AG08395 (cell line): Measurements from ENCODE around the gene SLC10A4.
"Not testable (repeated sequence)": the region's sequence is repeated elsewhere in the genome, so short reads cannot be mapped to it uniquely, and the experiment has no call there.

Source experiments
- DNase-seq: peaks from one replicate; pipeline ENCODE4 v3.0.0; 2012; ENCODE audit warnings: mixed read lengths, low spot score

SLC10A4 gene

DNA sequence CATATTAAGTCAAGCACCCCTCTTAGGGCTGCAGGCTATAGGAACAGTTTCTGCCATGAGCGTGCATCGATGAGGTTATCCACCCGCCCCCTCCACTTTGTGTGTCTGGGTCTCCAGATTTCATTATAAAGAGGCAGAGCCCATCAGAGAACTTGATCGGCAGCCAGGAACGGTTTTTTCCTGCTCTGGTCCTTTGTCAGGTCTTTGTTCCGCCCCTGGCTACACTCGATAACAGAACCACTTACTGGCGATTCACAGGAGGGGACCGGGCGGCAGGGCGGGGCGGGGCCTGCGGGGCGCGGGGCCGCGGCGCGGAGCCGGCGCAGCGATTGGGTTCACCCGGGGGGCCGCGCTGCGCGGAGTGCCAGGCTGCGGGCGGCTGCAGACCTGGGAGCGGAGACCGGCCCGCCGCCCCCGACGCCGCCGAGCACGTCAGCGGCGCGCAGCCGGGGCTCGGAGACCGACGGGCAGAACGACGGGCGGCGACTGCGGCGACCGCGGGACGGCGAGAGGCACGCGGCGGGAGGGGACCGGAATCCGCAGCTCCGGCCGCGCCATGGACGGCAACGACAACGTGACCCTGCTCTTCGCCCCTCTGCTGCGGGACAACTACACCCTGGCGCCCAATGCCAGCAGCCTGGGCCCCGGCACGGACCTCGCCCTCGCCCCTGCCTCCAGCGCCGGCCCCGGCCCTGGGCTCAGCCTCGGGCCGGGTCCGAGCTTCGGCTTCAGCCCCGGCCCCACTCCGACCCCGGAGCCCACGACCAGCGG is at the start of gene SLC10A4:
TSS of gene SLC10A4 (plus strand) at position 338 of the 771 bp plus-strand sequence. CDS start at position 557, 219 bp downstream.
- DNase-seq, result no peak

- no peak for DNase-seq
These were observed 46.8 kb upstream of the SLC10A4 start for GRCh38 chr4:48436318-48436717.

- DNase-seq, result no peak
These were observed 43.2 kb upstream of the SLC10A4 start for GRCh38 chr4:48439988-48440387.

- not testable (repeated sequence) for DNase-seq
These were observed 42.2 kb upstream of the SLC10A4 start for GRCh38 chr4:48440914-48441313.

DNA sequence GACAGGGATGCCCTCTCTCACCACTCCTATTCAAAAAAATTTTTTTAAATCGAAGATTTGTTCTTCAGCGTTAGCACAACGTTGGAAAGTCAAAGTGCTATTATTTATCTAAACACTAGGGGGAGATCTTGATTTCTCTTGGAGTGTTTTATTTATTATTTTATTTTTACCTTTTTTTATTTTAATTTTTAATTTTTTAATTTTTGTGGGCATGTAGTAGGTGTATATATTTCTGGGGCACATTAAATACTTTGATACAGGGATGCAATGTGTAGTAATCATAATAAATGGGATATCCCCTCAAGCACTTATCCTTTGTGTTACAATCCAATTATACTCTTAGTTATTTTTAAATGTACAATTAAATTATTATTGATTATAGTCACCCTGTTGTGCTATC is 37.4 kb upstream of the SLC10A4 start:
- peak; percentile 23 for DNase-seq

DNA sequence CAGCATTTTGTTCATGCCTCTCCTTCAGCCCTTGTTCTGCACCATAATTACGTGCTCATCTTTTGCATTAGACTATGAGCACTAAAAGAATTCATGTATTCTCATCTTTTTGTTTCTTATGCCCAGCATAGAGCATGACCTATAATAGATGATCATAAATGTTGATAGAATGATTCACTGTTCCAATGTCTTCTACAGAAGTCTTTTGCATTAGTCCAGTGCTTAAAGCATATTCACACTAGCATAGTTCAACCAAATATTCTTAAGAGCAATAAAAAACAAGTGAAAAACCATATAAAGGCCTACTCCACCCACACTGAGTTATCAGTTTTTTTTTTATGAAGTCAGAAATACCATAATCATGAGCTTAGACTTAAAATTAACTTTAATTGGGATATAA is 36.5 kb upstream of the SLC10A4 start:
- DNase-seq, result no peak

DNA sequence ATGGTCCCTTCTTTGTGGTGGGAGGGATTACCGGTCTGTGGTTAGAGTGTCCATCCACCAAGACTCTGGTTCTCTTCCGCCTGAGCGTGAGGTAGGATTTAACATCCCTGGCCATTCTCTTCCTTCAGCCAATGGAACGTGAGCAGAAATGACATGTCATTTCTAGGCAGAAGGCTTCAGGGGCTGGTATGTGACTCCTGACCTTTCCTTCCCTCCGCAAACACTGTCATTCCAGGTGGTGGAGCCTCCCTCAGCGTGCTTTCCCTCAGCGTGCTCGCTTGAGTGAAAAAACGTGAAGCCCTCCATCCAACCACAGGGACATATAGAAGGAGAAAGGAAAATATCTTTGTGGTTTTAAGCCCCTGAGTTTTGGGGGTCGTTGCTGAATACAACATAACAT is 34.0 kb upstream of the SLC10A4 start:
- DNase-seq, result no peak

- no peak for DNase-seq
These were observed 32.4 kb upstream of the SLC10A4 start for GRCh38 chr4:48450740-48451139.

DNA sequence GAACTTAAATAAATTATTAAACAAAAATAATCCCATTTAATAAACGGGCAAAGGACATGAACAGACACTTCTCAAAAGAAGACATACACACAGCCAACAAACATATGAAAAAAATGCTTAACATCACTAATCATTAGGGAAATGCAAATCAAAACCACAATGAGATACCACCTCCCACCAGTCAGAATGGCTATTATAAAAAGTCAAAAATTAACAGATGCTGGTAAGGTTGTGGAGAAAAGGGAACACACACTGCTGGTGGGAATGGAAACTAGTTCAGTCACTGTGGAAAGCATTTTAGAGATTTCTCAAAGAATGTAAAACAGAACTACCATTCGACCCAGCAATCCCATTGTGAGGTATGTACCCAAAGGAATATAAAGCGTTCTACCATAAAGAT is 31.5 kb upstream of the SLC10A4 start:
- DNase-seq, result not testable (repeated sequence)

DNA sequence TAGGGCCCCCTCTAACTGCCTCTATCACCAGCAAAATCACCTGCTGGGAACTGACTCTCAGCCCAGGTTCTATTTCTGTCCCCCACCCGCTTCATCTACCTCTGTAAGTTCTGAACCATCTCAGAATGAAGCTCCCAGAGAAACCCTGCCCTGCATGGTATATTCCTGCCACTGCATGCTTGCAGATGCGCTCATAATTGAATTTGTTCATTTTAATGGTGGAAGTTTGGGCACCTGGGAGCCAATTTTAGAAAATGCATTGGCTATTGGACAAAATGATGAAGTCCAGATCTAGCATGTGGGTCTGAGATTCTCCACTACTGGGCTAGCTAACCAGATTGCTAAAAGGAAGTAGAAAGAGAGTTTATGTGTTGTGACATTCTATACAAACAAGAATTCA is 28.6 kb upstream of the SLC10A4 start:
- DNase-seq, result no peak

DNA sequence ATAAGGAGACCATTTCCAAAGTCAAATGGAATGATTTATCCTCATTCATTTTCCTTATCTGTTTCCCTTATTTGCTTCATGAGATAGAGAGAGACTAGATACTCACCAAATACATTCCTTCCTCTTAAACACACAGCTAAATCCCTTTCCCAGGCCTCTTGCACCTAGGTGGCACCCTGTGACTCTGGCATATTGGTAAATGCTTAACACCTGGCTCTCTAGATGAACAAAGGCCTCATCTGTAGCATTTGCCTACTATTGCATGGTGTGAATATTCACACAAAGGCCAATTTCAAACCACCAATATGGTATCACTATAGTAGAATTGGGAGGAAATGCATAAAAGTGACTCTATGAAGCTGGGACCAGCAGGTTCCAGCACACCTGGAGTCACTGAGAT is 22.1 kb upstream of the SLC10A4 start:
- DNase-seq, result no peak

DNA sequence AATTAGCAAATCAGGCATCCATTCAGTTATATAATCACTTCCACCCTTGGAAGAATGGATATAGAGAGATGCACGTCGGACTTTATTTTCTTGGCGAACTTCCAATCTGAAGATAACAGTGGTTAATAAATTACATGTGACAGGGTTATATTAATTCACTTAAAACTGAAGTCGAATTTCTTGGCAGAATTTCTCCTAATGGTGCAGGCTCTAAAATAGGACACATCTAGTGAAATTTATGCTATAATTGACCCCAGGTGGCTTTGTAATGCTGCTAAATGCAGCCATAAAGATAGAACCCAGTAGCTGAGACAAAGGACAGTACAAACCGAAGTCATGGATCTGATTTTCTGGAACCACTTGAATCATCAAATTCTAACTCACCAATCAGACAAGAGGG is 20.8 kb upstream of the SLC10A4 start:
- DNase-seq, result no peak

- no peak for DNase-seq
These were observed 15.7 kb upstream of the SLC10A4 start for GRCh38 chr4:48467442-48467841.

- DNase-seq, result no peak
These were observed 15.3 kb upstream of the SLC10A4 start for GRCh38 chr4:48467891-48468290.

- DNase-seq, result no peak
These were observed 13.0 kb upstream of the SLC10A4 start for GRCh38 chr4:48470137-48470536.

GRCh38 chr4:48470570-48470969 is 12.6 kb upstream of the SLC10A4 start:
- no peak for DNase-seq

DNA sequence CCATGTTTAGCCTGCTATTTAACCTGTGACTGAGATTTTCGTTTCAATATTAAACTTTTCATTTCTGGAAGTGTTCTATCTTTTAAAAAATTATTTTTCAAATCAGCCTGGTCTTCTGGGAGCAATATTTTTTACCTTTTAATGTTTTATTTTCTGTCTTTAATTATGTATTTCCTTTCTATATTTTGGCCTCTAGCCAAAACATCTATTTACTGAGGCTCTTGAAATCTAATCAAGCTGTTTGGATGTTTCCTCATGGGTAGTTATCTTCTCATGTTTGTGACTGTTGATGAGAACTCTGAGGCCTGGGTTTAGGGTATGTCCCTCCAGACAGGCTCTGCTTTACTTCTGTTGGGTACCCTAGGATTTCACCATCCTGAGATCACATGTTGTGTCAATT is 10.3 kb upstream of the SLC10A4 start:
- DNase-seq, result no peak

DNA sequence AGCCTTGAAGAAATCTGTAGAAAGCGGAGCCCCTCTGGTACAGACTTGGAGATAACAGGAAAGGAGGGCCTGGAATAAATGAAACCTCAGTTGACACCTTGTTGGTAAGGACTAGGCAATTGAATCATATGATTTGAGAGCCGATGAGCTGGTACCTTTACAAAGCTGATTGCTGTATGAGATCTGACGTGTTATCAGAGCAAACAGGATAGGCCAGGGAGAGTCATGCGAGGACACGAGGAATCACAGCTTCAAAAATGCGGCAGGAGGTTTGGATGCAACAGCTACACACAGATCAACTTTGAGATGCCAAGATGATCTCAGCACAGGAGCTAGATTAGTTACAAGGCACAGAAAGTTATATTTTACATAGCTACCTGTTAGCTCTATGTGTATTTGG is 7.4 kb upstream of the SLC10A4 start:
- DNase-seq, result no peak

DNA sequence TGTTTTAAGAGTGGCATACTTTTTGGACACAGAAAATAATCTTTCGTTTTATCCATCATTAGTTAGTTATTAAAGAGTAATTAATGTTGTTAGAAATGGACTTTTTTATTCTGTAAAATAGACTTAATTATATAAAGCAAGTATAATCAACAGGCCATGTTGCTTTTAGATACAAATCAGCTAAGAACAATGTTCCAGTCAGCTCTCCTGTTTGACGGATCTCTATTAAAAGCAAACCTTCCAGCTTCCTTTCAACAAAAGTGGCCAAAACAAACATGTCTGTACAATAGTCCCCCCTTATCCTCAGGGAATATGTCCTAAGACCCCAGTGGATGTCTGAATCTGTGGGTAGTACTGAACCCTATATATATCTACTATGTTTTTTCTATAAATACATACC is 4.9 kb upstream of the SLC10A4 start:
- no peak for DNase-seq

DNA sequence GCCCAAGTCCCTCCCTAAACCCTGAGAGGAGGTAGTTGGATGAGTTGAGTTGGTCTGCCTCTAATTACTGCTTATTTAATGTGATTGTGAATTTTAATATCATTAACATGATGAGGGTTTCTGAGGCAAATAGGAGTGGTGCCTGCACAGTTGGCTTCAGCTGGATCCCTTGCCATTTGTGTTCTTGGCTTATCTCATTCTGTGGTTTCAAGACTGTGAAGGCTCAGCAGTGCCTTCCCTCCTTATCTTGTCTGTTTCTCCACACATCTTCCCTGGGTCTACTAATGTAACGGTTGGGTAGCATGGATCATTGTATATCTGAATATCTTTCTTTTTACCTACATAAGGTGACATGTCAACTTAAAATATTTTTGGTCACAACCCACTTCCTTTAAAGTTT is 1.6 kb upstream of the SLC10A4 start:
- no peak for DNase-seq

DNA sequence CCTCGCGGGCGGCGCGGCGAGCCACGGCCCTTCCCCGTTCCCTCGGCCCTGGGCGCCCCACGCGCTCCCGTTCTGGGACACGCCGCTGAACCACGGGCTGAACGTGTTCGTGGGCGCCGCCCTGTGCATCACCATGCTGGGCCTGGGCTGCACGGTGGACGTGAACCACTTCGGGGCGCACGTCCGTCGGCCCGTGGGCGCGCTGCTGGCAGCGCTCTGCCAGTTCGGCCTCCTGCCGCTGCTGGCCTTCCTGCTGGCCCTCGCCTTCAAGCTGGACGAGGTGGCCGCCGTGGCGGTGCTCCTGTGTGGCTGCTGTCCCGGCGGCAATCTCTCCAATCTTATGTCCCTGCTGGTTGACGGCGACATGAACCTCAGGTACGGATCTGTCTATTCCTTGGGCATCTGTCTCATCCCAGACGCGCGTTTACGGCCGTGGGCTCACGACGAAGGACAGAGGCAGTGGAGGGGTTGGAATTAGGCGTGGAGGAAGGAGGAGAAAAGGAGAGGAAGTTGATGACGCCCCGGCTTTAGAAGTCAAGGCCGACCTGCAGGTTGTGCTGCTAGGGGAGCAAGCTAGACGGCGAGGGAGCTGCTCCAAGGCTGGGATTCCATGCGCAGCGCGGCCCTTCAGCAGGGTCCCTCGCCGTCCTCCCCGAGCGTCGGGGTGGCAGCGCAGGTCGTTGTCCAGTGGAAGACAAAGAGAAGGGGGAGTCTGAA is 792 bp downstream of the SLC10A4 start:
- no peak for DNase-seq

DNA sequence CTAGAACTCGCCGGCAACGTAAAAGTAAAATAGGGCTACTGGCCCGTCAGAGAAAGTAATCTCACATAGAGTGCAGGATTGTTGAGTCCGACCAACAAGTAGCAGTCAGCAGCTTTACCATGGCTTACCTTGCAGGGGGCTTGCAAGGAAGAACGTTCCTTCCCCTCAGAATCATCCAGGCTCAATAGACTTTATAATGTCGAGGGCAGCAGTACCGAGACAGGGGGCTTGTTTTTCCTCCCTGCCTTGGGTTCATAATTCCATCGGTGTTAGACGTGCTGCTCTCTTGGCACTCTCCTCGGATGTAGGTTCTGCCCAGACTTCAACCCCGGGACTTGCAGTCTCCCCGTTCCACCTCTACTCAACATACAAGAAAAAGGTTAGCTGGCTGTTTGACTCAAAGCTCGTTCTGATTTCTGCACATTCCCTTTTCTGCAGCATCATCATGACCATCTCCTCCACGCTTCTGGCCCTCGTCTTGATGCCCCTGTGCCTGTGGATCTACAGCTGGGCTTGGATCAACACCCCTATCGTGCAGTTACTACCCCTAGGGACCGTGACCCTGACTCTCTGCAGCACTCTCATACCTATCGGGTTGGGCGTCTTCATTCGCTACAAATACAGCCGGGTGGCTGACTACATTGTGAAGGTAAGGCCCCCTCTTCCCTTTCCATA is 1.5 kb downstream of the SLC10A4 start:
- DNase-seq, result no peak

DNA sequence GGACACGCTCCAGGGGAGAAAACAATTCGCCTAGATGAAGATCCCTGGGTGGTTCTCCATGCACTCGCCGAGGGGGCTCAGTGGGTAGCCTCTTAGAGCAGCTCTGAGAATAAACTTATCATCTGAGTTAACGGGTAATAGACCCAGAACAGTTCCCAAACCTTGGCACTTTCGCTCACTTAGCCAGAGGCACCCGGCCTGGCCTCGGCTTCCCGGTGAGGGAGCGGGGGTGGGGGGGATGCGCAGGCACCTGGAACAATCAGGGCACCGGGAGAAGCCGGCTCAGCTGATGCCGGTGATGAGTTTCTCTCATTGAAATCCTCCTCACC is 6.5 kb downstream of the SLC10A4 start:
- DNase-seq, result no peak
